Measurements from ENCODE around the gene CECR2. TPM values are rescaled to one million over a fixed set of nuclear protein-coding genes. Genes with fewer than 3 reads are reported as not detected.

CECR2 gene
- total RNA-seq, 6 donors from 2014 or later, result 5.8 to 35.6 (median 11.6) TPM

GRCh38 chr22:17589810-17590375 is 220.6 kb downstream of the CECR2 start:
- no peak for TF ChIP-seq POLR2A (IDR thresholded peaks at IDR 0.05)
- TF ChIP-seq EP300 (IDR thresholded peaks at IDR 0.05), result no peak
- TF ChIP-seq POLR2AphosphoS5 (IDR thresholded peaks at IDR 0.05), result no peak
- TF ChIP-seq, protein P1, sequence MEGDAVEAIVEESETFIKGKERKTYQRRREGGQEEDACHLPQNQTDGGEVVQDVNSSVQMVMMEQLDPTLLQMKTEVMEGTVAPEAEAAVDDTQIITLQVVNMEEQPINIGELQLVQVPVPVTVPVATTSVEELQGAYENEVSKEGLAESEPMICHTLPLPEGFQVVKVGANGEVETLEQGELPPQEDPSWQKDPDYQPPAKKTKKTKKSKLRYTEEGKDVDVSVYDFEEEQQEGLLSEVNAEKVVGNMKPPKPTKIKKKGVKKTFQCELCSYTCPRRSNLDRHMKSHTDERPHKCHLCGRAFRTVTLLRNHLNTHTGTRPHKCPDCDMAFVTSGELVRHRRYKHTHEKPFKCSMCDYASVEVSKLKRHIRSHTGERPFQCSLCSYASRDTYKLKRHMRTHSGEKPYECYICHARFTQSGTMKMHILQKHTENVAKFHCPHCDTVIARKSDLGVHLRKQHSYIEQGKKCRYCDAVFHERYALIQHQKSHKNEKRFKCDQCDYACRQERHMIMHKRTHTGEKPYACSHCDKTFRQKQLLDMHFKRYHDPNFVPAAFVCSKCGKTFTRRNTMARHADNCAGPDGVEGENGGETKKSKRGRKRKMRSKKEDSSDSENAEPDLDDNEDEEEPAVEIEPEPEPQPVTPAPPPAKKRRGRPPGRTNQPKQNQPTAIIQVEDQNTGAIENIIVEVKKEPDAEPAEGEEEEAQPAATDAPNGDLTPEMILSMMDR (IDR thresholded peaks at IDR 0.05), result no peak
- H3K27me3 ChIP-seq, result no peaks in the 10 kb centered on the region
- WGBS, 2 donors, result 84 to 96% methylated on average over 4 to 10 of the region's 10 CpGs
- no peak overlapping the region for H3K4me3 ChIP-seq
- peaks cover 34 to 59% (median 47%) of the 10 kb centered on the region in 4 donors for H3K36me3 ChIP-seq
- H3K9me3 ChIP-seq, result no peaks in the 10 kb centered on the region
- peak overlapping the region in 1 of 4 donors; percentile 6 for H3K27ac ChIP-seq
- H3K4me1 ChIP-seq, result no peaks in the 10 kb centered on the region
- no peak for ATAC-seq (ENCODE audit: low FRiP score in 2 of 2)
- no peak for DNase-seq

DNA sequence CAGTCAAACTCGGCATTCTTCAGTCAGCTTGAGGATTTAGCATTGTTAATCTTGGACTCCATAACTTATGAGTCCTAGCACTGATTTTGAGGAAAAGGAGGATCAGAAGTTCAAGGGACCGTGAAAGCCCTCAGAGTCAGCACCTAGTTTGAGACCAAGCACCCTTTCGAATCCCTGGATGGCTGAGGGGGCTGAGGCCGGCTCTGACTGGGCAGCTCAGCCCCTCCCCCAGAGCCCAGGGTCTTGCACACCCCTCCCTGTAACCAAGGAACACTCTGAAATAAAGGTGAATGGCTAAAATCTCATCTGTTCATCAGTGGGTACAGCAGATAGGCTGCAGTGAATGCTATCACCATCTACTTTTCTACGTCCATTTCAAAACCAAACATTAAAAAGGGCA is 221.3 kb downstream of the CECR2 start:
- H3K27ac ChIP-seq, result peak overlapping the region in 1 of 4 donors; percentile 6
- H3K27me3 ChIP-seq, result no peaks in the 10 kb centered on the region
- H3K36me3 ChIP-seq, result peaks cover 34 to 65% (median 52%) of the 10 kb centered on the region in 4 donors
- H3K4me3 ChIP-seq, result no peak overlapping the region
- 90 to 92% methylated on average over 5 of the region's 5 CpGs for WGBS, 2 donors
- no peak for DNase-seq
- no peak for ATAC-seq (ENCODE audit: low FRiP score in 2 of 2)
- H3K4me1 ChIP-seq, result no peaks in the 10 kb centered on the region
- no peaks in the 10 kb centered on the region for H3K9me3 ChIP-seq
- no peak for TF ChIP-seq POLR2AphosphoS5 (IDR thresholded peaks at IDR 0.05)
- TF ChIP-seq, protein P1 (IDR thresholded peaks at IDR 0.05), result no peak

- no peak overlapping the region for H3K27ac ChIP-seq
- WGBS, 2 donors, result 80 to 87% methylated on average over 5 of the region's 5 CpGs
- no peaks in the 10 kb centered on the region for H3K27me3 ChIP-seq
- H3K4me3 ChIP-seq, result no peak overlapping the region
- no peak for ATAC-seq (ENCODE audit: low FRiP score in 2 of 2)
- peaks cover 36 to 82% (median 66%) of the 10 kb centered on the region in 4 donors for H3K36me3 ChIP-seq
- no peaks in the 10 kb centered on the region for H3K9me3 ChIP-seq
- no peaks in the 10 kb centered on the region for H3K4me1 ChIP-seq
- TF ChIP-seq POLR2AphosphoS5 (IDR thresholded peaks at IDR 0.05) (no peak), EP300 (IDR thresholded peaks at IDR 0.05) (no peak), POLR2A (IDR thresholded peaks at IDR 0.05) (no peak)
- TF ChIP-seq, protein P1 (IDR thresholded peaks at IDR 0.05), result no peak
- no peak for DNase-seq
Observed at GRCh38 chr22:17592201-17592600, 222.9 kb downstream of the CECR2 start.

DNA sequence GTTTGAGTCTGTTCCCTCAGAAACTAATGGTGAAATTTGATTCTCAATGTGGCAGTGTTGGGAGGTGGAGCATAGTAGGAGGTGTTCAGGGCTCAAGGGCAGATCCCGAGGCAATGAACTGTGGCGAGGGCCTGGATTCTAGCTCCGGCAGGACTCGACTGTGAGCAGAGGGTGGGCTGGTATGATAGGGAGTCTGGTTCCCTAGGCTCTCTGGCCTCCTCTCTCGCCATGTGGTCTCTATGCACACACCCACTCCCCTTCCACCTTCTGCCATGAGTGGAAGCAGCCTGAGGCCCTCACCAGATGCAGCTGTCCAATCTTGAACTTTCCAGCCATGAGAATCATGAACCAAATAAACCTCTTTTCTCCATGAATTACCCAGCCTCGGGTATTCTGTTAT is 227.0 kb downstream of the CECR2 start:
- Histone ChIP-seq H3K4me3 (no peak overlapping the region), H3K36me3 (peaks cover 62 to 100% (median 85%) of the 10 kb centered on the region in 4 donors), H3K9me3 (no peaks in the 10 kb centered on the region), H3K4me1 (no peaks in the 10 kb centered on the region), H3K27ac (no peak overlapping the region), H3K27me3 (no peaks in the 10 kb centered on the region)
- TF ChIP-seq, protein P1 (IDR thresholded peaks at IDR 0.05), result no peak
- DNase-seq (no peak), ATAC-seq (ENCODE audit: low FRiP score in 2 of 2) (no peak)
- WGBS, 2 donors, result 94 to 96% methylated on average over 6 of the region's 6 CpGs

- Histone ChIP-seq H3K9me3 (no peaks in the 10 kb centered on the region), H3K27me3 (no peaks in the 10 kb centered on the region), H3K36me3 (peaks cover 55 to 92% (median 78%) of the 10 kb centered on the region in 4 donors), H3K4me1 (no peaks in the 10 kb centered on the region), H3K27ac (no peak overlapping the region), H3K4me3 (no peak overlapping the region)
- ATAC-seq (ENCODE audit: low FRiP score in 2 of 2) (no peak), DNase-seq (no peak)
- WGBS, 2 donors, result 93% methylated on average over 2 of the region's 2 CpGs
- TF ChIP-seq, protein P1 (IDR thresholded peaks at IDR 0.05), result no peak
- TF ChIP-seq POLR2AphosphoS5 (IDR thresholded peaks at IDR 0.05) (no peak), EP300 (IDR thresholded peaks at IDR 0.05) (no peak), POLR2A (IDR thresholded peaks at IDR 0.05) (no peak)
Observed at GRCh38 chr22:17597217-17597616, 228.0 kb downstream of the CECR2 start.

All from upper lobe of left lung (tissue), 6 donors.